22Rv1 (cell line): ENCODE data around the gene CAMK2B.

ENCODE experiments used
- ZFX ChIP-seq: fragments of 450-650 bp; IDR thresholded peaks from 2 replicates; pipeline ENCODE4 v1.6.1; 2017; ENCODE audit warnings: antibody characterized with exemption, borderline replicate concordance
- TF ChIP-seq, protein P1 (sequence below): fragments of 450-650 bp; IDR thresholded peaks from 2 replicates; pipeline ENCODE4 v1.5.1; 2017; ENCODE audit warnings: mild to moderate bottlenecking

DNA sequence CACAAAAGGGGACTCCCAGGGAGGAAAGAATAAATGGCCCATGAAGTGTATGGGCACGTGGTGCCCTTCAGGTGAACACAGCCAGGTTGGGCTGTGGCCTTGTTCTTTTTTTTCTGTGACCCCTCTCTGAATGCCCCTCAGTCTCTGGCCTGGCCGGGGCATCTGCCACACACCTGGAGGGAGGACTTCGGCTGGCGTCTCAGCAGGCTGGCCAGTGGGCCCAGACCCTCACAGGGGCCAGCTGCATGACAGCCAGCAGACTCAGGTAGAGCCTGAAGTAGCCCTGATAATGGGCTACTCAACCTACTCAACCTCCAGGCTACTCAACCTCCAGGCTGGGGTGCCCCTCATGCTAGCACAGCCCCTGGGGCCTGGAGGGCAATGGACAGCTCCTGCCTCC is 9.8 kb upstream of the CAMK2B start:
- TF ChIP-seq, protein P1, sequence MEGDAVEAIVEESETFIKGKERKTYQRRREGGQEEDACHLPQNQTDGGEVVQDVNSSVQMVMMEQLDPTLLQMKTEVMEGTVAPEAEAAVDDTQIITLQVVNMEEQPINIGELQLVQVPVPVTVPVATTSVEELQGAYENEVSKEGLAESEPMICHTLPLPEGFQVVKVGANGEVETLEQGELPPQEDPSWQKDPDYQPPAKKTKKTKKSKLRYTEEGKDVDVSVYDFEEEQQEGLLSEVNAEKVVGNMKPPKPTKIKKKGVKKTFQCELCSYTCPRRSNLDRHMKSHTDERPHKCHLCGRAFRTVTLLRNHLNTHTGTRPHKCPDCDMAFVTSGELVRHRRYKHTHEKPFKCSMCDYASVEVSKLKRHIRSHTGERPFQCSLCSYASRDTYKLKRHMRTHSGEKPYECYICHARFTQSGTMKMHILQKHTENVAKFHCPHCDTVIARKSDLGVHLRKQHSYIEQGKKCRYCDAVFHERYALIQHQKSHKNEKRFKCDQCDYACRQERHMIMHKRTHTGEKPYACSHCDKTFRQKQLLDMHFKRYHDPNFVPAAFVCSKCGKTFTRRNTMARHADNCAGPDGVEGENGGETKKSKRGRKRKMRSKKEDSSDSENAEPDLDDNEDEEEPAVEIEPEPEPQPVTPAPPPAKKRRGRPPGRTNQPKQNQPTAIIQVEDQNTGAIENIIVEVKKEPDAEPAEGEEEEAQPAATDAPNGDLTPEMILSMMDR = no peak
- TF ChIP-seq ZFX = no peak
